Measurements from ENCODE around the gene SYCP2L. TPM values are rescaled to one million over a fixed set of nuclear protein-coding genes. Genes with fewer than 3 reads are reported as not detected.
"Not testable (repeated sequence)": the region's sequence is repeated elsewhere in the genome, so short reads cannot be mapped to it uniquely, and the experiment has no call there.

Gene SYCP2L
- total RNA-seq, 1 donor from 2014 or later = 20.5 TPM

GRCh38 chr6:11002176-11002575, 115.3 kb downstream of the SYCP2L start:
- Mint-ChIP-seq H3K9me3 (ENCODE audit: unreplicated experiment) (no peaks in the 10 kb centered on the region), H3K36me3 (ENCODE audit: unreplicated experiment) (no peaks in the 10 kb centered on the region), H3K4me1 (ENCODE audit: low read depth, unreplicated experiment) (peaks cover 3% of the 10 kb centered on the region), H3K4me3 (ENCODE audit: unreplicated experiment) (no peak overlapping the region), H3K27ac (ENCODE audit: unreplicated experiment) (no peak overlapping the region), H3K27me3 (ENCODE audit: unreplicated experiment) (no peaks in the 10 kb centered on the region)
- DNase-seq = no peak
- no peak for TF ChIP-seq CTCF (IDR thresholded peaks at IDR 0.05; ENCODE audit: partially characterized antibody, unreplicated experiment)

DNA sequence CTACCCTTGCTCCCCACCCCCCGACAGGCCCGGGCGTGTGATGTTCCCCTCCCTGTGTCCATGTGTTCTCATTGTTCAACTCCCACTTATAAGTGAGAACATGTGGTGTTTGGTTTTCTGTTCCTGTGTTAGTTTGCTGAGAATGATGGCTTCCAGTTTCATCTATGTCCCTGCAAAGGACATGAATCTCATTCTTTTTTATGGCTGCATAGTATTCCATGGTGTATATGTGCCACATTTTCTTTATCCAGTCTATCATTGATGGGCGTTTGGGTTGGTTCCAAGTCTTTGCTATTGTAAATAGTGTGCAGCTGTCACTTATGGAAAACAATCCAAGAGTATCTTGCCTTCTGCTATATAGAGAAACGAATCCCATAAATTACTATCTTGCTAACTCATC, 116.4 kb downstream of the SYCP2L start:
- DNase-seq; H3K9me3 Mint-ChIP-seq (ENCODE audit: unreplicated experiment); H3K4me3 Mint-ChIP-seq (ENCODE audit: unreplicated experiment); H3K36me3 Mint-ChIP-seq (ENCODE audit: unreplicated experiment); H3K4me1 Mint-ChIP-seq (ENCODE audit: low read depth, unreplicated experiment); H3K27ac Mint-ChIP-seq (ENCODE audit: unreplicated experiment); H3K27me3 Mint-ChIP-seq (ENCODE audit: unreplicated experiment): not testable (repeated sequence)

- Mint-ChIP-seq H3K4me1 (ENCODE audit: low read depth, unreplicated experiment) (no peaks in the 10 kb centered on the region), H3K9me3 (ENCODE audit: unreplicated experiment) (no peaks in the 10 kb centered on the region), H3K4me3 (ENCODE audit: unreplicated experiment) (no peak overlapping the region), H3K36me3 (ENCODE audit: unreplicated experiment) (no peaks in the 10 kb centered on the region), H3K27me3 (ENCODE audit: unreplicated experiment) (peaks cover 2% of the 10 kb centered on the region), H3K27ac (ENCODE audit: unreplicated experiment) (no peak overlapping the region)
- no peak for TF ChIP-seq CTCF (IDR thresholded peaks at IDR 0.05; ENCODE audit: partially characterized antibody, unreplicated experiment)
- no peak for DNase-seq
Measured at GRCh38 chr6:11006061-11006460, 119.2 kb downstream of the SYCP2L start.

GRCh38 chr6:11007715-11008608, 121.1 kb downstream of the SYCP2L start:
- peaks cover 2% of the 10 kb centered on the region for H3K4me1 Mint-ChIP-seq (ENCODE audit: low read depth, unreplicated experiment)
- no peak overlapping the region for H3K27ac Mint-ChIP-seq (ENCODE audit: unreplicated experiment)
- DNase-seq = no peak
- no peaks in the 10 kb centered on the region for H3K36me3 Mint-ChIP-seq (ENCODE audit: unreplicated experiment)
- peaks cover 4% of the 10 kb centered on the region for H3K27me3 Mint-ChIP-seq (ENCODE audit: unreplicated experiment)
- TF ChIP-seq CTCF (IDR thresholded peaks at IDR 0.05; ENCODE audit: partially characterized antibody, unreplicated experiment) = no peak
- H3K4me3 Mint-ChIP-seq (ENCODE audit: unreplicated experiment) = no peak overlapping the region
- no peaks in the 10 kb centered on the region for H3K9me3 Mint-ChIP-seq (ENCODE audit: unreplicated experiment)

GRCh38 chr6:11008821-11009220, 122.0 kb downstream of the SYCP2L start:
- no peak for TF ChIP-seq CTCF (IDR thresholded peaks at IDR 0.05; ENCODE audit: partially characterized antibody, unreplicated experiment)
- H3K27ac Mint-ChIP-seq (ENCODE audit: unreplicated experiment) = no peak overlapping the region
- no peaks in the 10 kb centered on the region for H3K36me3 Mint-ChIP-seq (ENCODE audit: unreplicated experiment)
- DNase-seq = no peak
- H3K27me3 Mint-ChIP-seq (ENCODE audit: unreplicated experiment) = peaks cover 4% of the 10 kb centered on the region
- no peaks in the 10 kb centered on the region for H3K9me3 Mint-ChIP-seq (ENCODE audit: unreplicated experiment)
- H3K4me1 Mint-ChIP-seq (ENCODE audit: low read depth, unreplicated experiment) = peaks cover 6% of the 10 kb centered on the region
- H3K4me3 Mint-ChIP-seq (ENCODE audit: unreplicated experiment) = no peak overlapping the region
